Progenitor cell of endocrine pancreas (in vitro differentiated cells): Measurements from ENCODE around the gene FALEC. TPM values are rescaled to one million over a fixed set of nuclear protein-coding genes. Genes with fewer than 3 reads are reported as not detected.

ENCODE experiments used
- DNase-seq: peaks from one replicate; pipeline ENCODE4 v3.0.0; 2021; ENCODE audit warnings: low spot score; ENCODE audit not compliant: unreplicated experiment
- H3K27ac Mint-ChIP-seq: 2 replicates; pipeline ENCODE4 v1.8.0; 2021; ENCODE audit warnings: mild to moderate bottlenecking, moderate library complexity, mixed read lengths
- H3K27me3 Mint-ChIP-seq: 2 replicates; pipeline ENCODE4 v1.8.0; 2021; ENCODE audit warnings: mixed read lengths
- H3K36me3 Mint-ChIP-seq: 2 replicates; pipeline ENCODE4 v1.8.0; 2022; ENCODE audit warnings: mixed read lengths; ENCODE audit not compliant: insufficient read depth
- H3K4me1 Mint-ChIP-seq: 2 replicates; pipeline ENCODE4 v1.8.0; 2021; ENCODE audit warnings: low read depth, mixed read lengths
- H3K4me3 Mint-ChIP-seq: 2 replicates; pipeline ENCODE4 v1.8.0; 2021; ENCODE audit warnings: low read depth, mild to moderate bottlenecking, moderate library complexity, mixed read lengths
- H3K9me3 Mint-ChIP-seq: 2 replicates; pipeline ENCODE4 v1.8.0; 2021; ENCODE audit warnings: low read depth, mixed read lengths
- total RNA-seq: library from RNA; stranded (reverse); gene quantifications from 2 replicates; pipeline ENCODE4 v1.2.1, GENCODE V29; 2021
- TF ChIP-seq, protein P1 (sequence below): fragments of 200-600 bp; sonication (generic); IDR thresholded peaks from one replicate; pipeline ENCODE4 v1.5.0; 2021; ENCODE audit warnings: antibody characterized with exemption, mild to moderate bottlenecking; ENCODE audit not compliant: unreplicated experiment

The FALEC gene
- total RNA-seq, 1 donor from 2014 or later = 0.57 TPM

DNA sequence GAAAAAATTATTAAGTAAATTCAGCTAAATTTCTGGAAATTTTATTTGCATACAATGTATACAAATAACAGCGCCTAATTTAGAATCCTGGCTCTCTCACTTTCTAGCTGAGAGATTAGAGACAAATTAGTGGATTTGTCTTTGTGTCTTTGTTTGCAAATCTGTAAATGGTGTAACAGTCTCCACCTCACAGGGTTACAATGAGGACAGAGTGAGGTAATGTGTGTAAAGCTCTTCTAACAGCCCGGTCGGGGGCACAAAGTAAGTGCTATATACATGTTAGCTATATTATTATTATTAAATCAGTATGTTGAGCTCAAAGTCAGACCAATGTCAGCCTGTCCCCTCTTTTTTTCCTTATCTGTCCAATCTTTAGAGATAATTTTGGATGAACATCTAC, 28.7 kb downstream of the FALEC start:
- no peaks in the 10 kb centered on the region for H3K9me3 Mint-ChIP-seq
- no peak for DNase-seq
- peaks cover 3% of the 10 kb centered on the region for H3K27me3 Mint-ChIP-seq
- H3K4me3 Mint-ChIP-seq = no peak overlapping the region
- H3K4me1 Mint-ChIP-seq = peaks cover 13% of the 10 kb centered on the region
- no peaks in the 10 kb centered on the region for H3K36me3 Mint-ChIP-seq
- H3K27ac Mint-ChIP-seq = no peak overlapping the region
- TF ChIP-seq, protein P1, sequence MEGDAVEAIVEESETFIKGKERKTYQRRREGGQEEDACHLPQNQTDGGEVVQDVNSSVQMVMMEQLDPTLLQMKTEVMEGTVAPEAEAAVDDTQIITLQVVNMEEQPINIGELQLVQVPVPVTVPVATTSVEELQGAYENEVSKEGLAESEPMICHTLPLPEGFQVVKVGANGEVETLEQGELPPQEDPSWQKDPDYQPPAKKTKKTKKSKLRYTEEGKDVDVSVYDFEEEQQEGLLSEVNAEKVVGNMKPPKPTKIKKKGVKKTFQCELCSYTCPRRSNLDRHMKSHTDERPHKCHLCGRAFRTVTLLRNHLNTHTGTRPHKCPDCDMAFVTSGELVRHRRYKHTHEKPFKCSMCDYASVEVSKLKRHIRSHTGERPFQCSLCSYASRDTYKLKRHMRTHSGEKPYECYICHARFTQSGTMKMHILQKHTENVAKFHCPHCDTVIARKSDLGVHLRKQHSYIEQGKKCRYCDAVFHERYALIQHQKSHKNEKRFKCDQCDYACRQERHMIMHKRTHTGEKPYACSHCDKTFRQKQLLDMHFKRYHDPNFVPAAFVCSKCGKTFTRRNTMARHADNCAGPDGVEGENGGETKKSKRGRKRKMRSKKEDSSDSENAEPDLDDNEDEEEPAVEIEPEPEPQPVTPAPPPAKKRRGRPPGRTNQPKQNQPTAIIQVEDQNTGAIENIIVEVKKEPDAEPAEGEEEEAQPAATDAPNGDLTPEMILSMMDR = no peak

DNA sequence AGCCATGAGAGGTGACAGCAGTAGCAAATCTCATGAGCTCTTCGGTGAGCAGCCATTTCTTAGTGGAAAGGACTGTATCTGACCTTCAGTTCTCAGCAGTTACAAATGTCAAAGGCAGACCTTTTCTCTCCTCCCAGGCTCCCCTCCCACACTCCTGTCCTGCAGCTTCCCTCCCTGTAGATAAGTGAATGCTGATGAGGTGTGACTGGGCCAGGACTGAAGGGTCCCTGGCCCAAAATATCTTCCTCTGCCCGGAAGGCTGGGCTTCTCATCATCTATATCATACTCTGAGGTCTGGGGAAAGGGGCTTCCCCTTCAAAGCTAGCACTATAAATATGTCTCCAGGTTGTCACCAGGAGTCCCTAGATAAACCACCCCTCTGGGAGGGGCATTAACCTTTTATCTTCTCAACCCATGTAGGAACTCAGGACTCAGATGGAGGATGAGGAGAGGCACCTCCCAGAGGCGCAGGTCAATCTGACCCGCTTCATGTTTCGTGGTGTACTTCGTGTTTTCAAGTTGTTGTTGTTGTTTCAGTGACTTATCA, 30.0 kb downstream of the FALEC start:
- Mint-ChIP-seq H3K36me3 (no peaks in the 10 kb centered on the region), H3K4me1 (peaks cover 17% of the 10 kb centered on the region), H3K9me3 (no peaks in the 10 kb centered on the region), H3K27ac (no peak overlapping the region), H3K4me3 (no peak overlapping the region), H3K27me3 (peaks cover 9% of the 10 kb centered on the region)
- TF ChIP-seq, protein P1 = no peak
- no peak for DNase-seq

DNA sequence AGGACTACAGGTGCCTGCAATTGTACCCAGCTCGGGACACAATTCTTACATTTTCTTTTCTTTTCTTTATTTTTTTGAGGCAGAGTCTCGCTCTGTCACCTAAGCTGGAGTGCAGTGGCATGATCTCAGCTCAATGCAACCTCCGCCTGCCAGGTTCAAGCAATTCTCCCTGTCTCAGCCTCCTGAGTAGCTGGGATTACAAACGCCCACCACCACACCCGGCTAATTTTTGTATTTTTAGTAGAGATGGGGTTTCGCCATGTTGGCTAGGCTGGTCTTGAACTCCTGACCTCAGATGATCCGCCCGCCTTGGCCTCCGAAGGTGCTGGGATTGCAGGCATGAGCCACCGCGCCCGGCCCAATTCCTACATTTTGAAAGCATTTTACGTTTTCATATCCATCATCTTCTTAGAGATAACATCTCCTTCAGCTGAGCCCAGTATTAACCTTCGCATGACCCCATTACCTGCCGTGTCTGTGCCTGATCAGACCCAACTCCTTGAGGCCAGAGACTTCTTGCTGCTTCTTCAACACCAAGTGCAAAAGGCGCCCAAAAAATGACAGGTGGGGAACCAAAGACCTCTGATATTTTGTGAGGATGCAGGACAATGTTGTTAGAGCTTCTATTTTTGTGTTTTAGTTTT, 30.9 kb downstream of the FALEC start:
- Mint-ChIP-seq H3K36me3 (no peaks in the 10 kb centered on the region), H3K4me3 (no peak overlapping the region), H3K9me3 (no peaks in the 10 kb centered on the region), H3K27me3 (peaks cover 14% of the 10 kb centered on the region), H3K4me1 (peaks cover 17% of the 10 kb centered on the region), H3K27ac (peak overlapping the region; percentile 7)
- DNase-seq = no peak
- TF ChIP-seq, protein P1 = no peak

DNA sequence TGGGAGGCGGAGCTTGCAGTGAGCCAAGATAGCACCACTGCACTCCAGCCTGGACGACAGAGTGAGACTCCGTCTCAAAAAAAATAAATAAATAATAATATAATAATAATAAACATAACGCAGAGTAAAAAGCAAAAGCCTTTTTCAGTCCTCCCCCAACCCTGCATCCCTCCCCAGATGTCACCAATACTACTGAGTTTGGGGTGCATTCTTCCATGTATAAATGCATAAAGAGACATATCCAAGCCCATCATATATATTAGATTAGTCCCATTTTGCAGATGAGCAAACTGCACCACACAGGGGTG, 32.7 kb downstream of the FALEC start:
- peaks cover 17% of the 10 kb centered on the region for H3K4me1 Mint-ChIP-seq
- H3K4me3 Mint-ChIP-seq = peak overlapping the region; percentile 65
- no peaks in the 10 kb centered on the region for H3K36me3 Mint-ChIP-seq
- TF ChIP-seq, protein P1 = no peak
- no peak for DNase-seq
- H3K9me3 Mint-ChIP-seq = no peaks in the 10 kb centered on the region
- H3K27ac Mint-ChIP-seq = no peak overlapping the region
- H3K27me3 Mint-ChIP-seq = peaks cover 17% of the 10 kb centered on the region

DNA sequence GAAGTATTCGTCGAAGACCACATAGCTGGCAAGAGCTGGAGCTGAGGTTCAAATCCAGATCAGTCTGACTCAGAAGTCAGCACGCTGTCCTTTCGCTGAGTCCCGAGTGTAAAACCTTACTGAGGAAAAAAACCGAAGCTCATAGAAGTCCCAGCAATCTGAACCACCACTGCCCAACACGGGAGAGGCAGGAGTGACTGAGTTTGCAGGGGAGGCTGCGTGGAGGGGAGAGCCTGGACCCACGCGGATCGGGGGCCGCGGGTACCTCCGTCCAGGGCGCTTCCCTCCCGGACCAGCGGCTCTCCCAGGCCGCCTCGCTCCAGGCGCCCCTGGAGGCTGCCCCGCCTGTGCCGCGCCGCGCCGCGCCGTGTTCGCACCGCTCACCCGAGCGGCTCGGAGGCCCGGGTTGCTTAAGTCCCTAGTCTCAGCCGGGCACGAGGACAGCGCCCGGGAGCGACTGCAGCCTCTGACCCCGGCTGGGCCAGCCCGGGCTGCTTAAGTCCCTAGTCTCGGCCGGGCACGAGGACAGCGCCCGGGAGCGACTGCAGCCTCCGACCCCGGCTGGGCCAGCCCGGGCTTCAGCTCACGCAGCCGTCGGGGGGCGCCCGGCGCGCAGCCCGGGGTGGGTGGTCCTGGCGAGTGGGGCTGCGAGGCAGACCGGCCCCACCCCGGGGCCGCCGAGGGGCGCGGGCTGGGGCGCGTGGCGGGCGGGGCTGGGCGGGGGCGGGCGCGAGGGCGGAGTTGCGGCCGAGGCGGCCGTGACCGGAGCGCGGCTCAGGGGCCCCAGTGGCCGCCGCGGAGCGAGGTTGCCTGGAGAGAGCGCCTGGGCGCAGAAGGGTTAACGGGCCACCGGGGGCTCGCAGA, 33.3 kb downstream of the FALEC start, which contains the start of gene ADAMTSL4:
Gene ADAMTSL4 (plus strand): TSS at position 777 of the 864 bp plus-strand sequence. CDS start 2,881 bp downstream, outside the sequence.
- peak; percentile 54 for DNase-seq
- Mint-ChIP-seq H3K27me3 (peaks cover 17% of the 10 kb centered on the region), H3K27ac (peak within 1 kb of the TSS; percentile 84), H3K9me3 (no peaks in the 10 kb centered on the region), H3K36me3 (no peaks in the 10 kb centered on the region), H3K4me3 (peak within 1 kb of the TSS; percentile 76), H3K4me1 (peaks cover 12% of the 10 kb centered on the region)
- TF ChIP-seq, protein P1 = peak; percentile 46
